HepG2 (cell line): Measurements from ENCODE around the gene FKBP5. TPM values are rescaled to one million over a fixed set of nuclear protein-coding genes. Genes with fewer than 3 reads are reported as not detected.

Experiments
- ATAC-seq: fragments of 200-7000 bp; cut with Tn5 transposase; 3 replicates; pipeline ENCODE4 v1.9.1; 2020; ENCODE audit warnings: mild to moderate bottlenecking, moderate library complexity
- BruUV-seq: library from RNA; stranded (reverse); fragments of 400-500 nt; replicated peaks from 2 replicates; lab custom pipeline; 2021; lab: Mats Ljungman, UMichigan
- CTCF ChIA-PET: fragments of 300-600 bp; formaldehyde crosslinking; extraction: SDS; loops from one replicate; lab custom pipeline; 2021; ENCODE audit warnings: low total read pairs, inconsistent platforms, low intra/inter-chr PET ratio; lab: Yijun Ruan, JAX
- POLR2A ChIA-PET: fragments of 350-600 bp; sonication (Branson Sonifier 250); formaldehyde crosslinking; loops from one replicate; lab custom pipeline; 2020; ENCODE audit warnings: antibody characterized with exemption, inconsistent platforms; lab: Yijun Ruan, JAX
- DNase-seq: peaks from one replicate; pipeline ENCODE4 v3.0.0-alpha.2; 2015; ENCODE audit warnings: low spot score
- FAIRE-seq: peaks from 3 replicates; lab custom pipeline; 2011; peaks lifted over from hg19 to GRCh38; lab: Jason Lieb, UNC
- H2AFZ ChIP-seq: one replicate; pipeline ENCODE4 v1.6.1; 2011; ENCODE audit warnings: low read length, inconsistent platforms
- H3K27ac ChIP-seq: fragments of 300-600 bp; 3 replicates; pipeline ENCODE4 v1.8.0; 2011; ENCODE audit warnings: mixed run types, mild to moderate bottlenecking, mixed read lengths, low read length, inconsistent platforms; ENCODE audit not compliant: insufficient read depth; ENCODE audit errors: extremely low read length
- H3K27me3 ChIP-seq, 2 experiments: fragments of 200-600 bp in 1 of 2; 2 replicates in 1 of 2; 3 replicates in 1 of 2; pipeline versions ENCODE4 v1.6.0 to v1.8.0; 2011; ENCODE audit warnings: low read length in 2 of 2, mild to moderate bottlenecking in 2 of 2, moderate library complexity in 2 of 2, inconsistent platforms in 1 of 2; ENCODE audit not compliant: insufficient read depth in 2 of 2, control insufficient read depth in 1 of 2
- H3K36me3 ChIP-seq, 2 experiments: fragments of 200-600 bp in 1 of 2; replicated peaks in 1 of 2; 2 replicates in 1 of 2; 3 replicates in 1 of 2; pipeline versions ENCODE4 v1.5.1 to v1.8.0; 2011; ENCODE audit warnings: low read length in 2 of 2, inconsistent platforms in 1 of 2; ENCODE audit not compliant: insufficient read depth in 2 of 2, control insufficient read depth in 1 of 2
- H3K4me1 ChIP-seq: 2 replicates; pipeline ENCODE4 v1.5.1; 2012; ENCODE audit warnings: low read length, inconsistent platforms; ENCODE audit not compliant: insufficient read depth
- H3K4me2 ChIP-seq: 2 replicates; pipeline ENCODE4 v1.6.0; 2011; ENCODE audit warnings: low read depth, low read length, inconsistent platforms
- H3K4me3 ChIP-seq, 3 experiments: fragments of 200-600 bp in 1 of 3; sonication (generic), shearing (Covaris generic) in 1 of 3; replicated peaks in 1 of 3; 2 replicates each; pipeline ENCODE4 v1.5.1; 2011 to 2016; ENCODE audit warnings: low read length in 3 of 3, inconsistent platforms in 2 of 3, low read depth in 2 of 3, mild to moderate bottlenecking in 2 of 3, control low read depth in 1 of 3, mixed read lengths in 1 of 3; ENCODE audit not compliant: insufficient read depth in 1 of 3
- H3K79me2 ChIP-seq: one replicate; pipeline ENCODE4 v1.6.1; 2011; ENCODE audit warnings: low read length, inconsistent platforms; ENCODE audit not compliant: insufficient read depth
- H3K9ac ChIP-seq: 2 replicates; pipeline ENCODE4 v1.6.0; 2011; ENCODE audit warnings: mild to moderate bottlenecking, low read depth, low read length, inconsistent platforms; ENCODE audit not compliant: insufficient read depth
- H3K9me3 ChIP-seq: 2 replicates; pipeline ENCODE4 v1.5.1; 2012; ENCODE audit warnings: mild to moderate bottlenecking, low read length
- H4K20me1 ChIP-seq: 2 replicates; pipeline ENCODE4 v1.6.0; 2011; ENCODE audit warnings: inconsistent platforms, mild to moderate bottlenecking, low read length, moderate library complexity; ENCODE audit not compliant: insufficient read depth
- DNMT3B ChIP-seq: conservative IDR thresholded peaks from 2 replicates; pipeline ENCODE4 v1.6.1; 2016; ENCODE audit warnings: missing biosample characterization, control low read depth
- MEF2D ChIP-seq: sonication (generic); formaldehyde crosslinking; IDR thresholded peaks from 2 replicates; pipeline ENCODE4 v1.5.1; 2020; ENCODE audit warnings: mild to moderate bottlenecking, missing genetic modification reagents
- WGBS: methylation state at CpG from one replicate; pipeline ENCODE4 v1.1.6; 2017; ENCODE audit warnings: low lambda C conversion rate; 5-methylcytosine and 5-hydroxymethylcytosine counted together
- in situ Hi-C: cut with HindIII; loops from 2 replicates; pipeline ENCODE4 v1.10.0; 2017; ENCODE audit warnings: low pct_unique_long_range_greater_than_20kb; ENCODE audit not compliant: extremely low pct_ligation_motif_present
- intact Hi-C: fragments of 100-400 bp; cut with micrococcal nuclease; formaldehyde crosslinking; loops from one replicate; pipeline ENCODE4 v1.10.0; 2022; ENCODE audit not compliant: unreplicated experiment
- polyA plus RNA-seq, 8 experiments: library from polyadenylated mRNA; depleted of rRNA in 3 of 8; stranded (reverse) in 7 of 8; unstranded in 1 of 8; fragments of >200 nt; fragmentation: Illumina TruSeq in 4 of 8; extraction: Trizol in 4 of 8; gene quantifications; 2 replicates each; pipeline versions ENCODE4 v1.2.1 to v1.2.3, GENCODE V29; 2011 to 2016; ENCODE audit warnings: low read depth in 4 of 8, missing spikeins in 1 of 8, mixed read lengths in 1 of 8; ENCODE audit not compliant: insufficient read depth in 1 of 8
- total RNA-seq, 5 experiments: library from RNA; depleted of rRNA; stranded (reverse); fragments of >200 nt; fragmentation: Illumina TruSeq; extraction: Trizol; gene quantifications; 2 replicates each; pipeline ENCODE4 v1.2.3, GENCODE V29; 2016; ENCODE audit warnings: low read depth in 1 of 5
- TF ChIP-seq, protein P1 (sequence below), 2 experiments: IDR thresholded peaks; 2 replicates each; pipeline ENCODE4 v1.6.1; 2011 to 2012; ENCODE audit warnings: low read length in 2 of 2, borderline replicate concordance in 1 of 2, low read depth in 1 of 2, mild to moderate bottlenecking in 1 of 2, moderate library complexity in 1 of 2

FKBP5 gene
- total and polyA plus RNA-seq, 2 of the 13 experiments (the other 11 are each of a cell fraction or from before 2014, with no cell fraction given): 8.0 to 17.4 TPM

GRCh38 chr6:35637911-35638310 lies 50.8 kb downstream of the FKBP5 start:
- no peak for ATAC-seq
- CTCF ChIA-PET: no interaction called here
- H3K27ac ChIP-seq: no peak overlapping the region
- TF ChIP-seq DNMT3B (CRISPR knock-in tag) (no peak), MEF2D (no peak)
- TF ChIP-seq, protein P1, sequence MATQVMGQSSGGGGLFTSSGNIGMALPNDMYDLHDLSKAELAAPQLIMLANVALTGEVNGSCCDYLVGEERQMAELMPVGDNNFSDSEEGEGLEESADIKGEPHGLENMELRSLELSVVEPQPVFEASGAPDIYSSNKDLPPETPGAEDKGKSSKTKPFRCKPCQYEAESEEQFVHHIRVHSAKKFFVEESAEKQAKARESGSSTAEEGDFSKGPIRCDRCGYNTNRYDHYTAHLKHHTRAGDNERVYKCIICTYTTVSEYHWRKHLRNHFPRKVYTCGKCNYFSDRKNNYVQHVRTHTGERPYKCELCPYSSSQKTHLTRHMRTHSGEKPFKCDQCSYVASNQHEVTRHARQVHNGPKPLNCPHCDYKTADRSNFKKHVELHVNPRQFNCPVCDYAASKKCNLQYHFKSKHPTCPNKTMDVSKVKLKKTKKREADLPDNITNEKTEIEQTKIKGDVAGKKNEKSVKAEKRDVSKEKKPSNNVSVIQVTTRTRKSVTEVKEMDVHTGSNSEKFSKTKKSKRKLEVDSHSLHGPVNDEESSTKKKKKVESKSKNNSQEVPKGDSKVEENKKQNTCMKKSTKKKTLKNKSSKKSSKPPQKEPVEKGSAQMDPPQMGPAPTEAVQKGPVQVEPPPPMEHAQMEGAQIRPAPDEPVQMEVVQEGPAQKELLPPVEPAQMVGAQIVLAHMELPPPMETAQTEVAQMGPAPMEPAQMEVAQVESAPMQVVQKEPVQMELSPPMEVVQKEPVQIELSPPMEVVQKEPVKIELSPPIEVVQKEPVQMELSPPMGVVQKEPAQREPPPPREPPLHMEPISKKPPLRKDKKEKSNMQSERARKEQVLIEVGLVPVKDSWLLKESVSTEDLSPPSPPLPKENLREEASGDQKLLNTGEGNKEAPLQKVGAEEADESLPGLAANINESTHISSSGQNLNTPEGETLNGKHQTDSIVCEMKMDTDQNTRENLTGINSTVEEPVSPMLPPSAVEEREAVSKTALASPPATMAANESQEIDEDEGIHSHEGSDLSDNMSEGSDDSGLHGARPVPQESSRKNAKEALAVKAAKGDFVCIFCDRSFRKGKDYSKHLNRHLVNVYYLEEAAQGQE (IDR thresholded peaks at IDR 0.05; ENCODE audit: borderline replicate concordance in 1 of 2, low read depth in 1 of 2, low read length in 2 of 2): no peak
- H2AFZ ChIP-seq: no peak overlapping the region
- WGBS: 74% methylated on average over 1 of the region's 1 CpG
- in situ Hi-C loops: no loop called here
- H4K20me1 ChIP-seq: no peaks in the 10 kb centered on the region
- H3K27me3 ChIP-seq: no peaks in the 10 kb centered on the region
- POLR2A ChIA-PET: no interaction called here
- H3K9me3 ChIP-seq: no peaks in the 10 kb centered on the region
- H3K79me2 ChIP-seq: no peaks in the 10 kb centered on the region
- H3K4me2 ChIP-seq: no peak overlapping the region
- no peak for DNase-seq
- no peak for FAIRE-seq
- peaks cover 6 to 36% of the 10 kb centered on the region in 2 experiments for H3K36me3 ChIP-seq
- intact Hi-C loops: no loop called here
- no peak overlapping the region for H3K4me3 ChIP-seq
- H3K9ac ChIP-seq: no peak overlapping the region
- no peaks in the 10 kb centered on the region for H3K4me1 ChIP-seq
- no TSS peak for BruUV-seq
